Bone marrow (tissue), 2 donors: Measurements from ENCODE around the gene PPP1R12A.

Experiments
- DNase-seq, 2 donors: peaks; one replicate each; lab custom pipeline; 2025; lab: John Stamatoyannopoulos, UW

Gene PPP1R12A

DNA sequence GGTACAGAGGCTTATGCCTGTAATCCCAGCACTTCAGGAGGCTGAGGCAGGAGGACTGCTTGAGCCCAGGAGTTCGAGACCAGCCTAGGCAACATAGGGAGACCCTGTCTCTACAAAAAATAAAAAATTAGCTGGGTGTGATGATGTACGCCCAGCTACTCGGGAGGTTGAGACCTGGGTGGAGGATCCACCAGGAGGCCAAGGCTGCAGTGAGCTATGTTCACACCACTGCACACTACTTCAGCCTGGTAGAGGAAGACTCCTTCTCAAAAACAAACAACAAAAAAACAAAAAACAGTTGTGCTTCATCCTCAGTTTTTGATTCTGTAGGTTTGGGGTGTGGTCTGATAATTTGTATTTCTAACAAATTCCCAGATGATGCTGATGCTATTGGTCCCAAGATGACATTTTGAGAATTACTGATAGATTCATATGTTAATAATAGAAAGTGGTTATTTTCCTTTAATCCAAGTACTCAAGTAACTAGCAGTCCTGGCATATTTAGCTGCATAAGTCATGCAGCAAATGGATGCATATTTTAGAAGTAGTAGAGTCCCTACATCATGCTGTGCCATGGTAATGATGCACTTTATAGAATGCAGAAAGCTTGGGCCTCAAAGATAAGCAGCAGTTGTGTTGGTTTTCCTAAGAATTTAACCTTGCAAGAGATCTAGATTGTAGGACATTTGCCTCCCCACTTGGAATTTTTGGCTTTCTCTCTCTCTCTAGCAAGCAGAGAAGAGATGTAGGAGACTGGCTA, 168.0 kb downstream of the PPP1R12A start:
- no peak for DNase-seq

DNA sequence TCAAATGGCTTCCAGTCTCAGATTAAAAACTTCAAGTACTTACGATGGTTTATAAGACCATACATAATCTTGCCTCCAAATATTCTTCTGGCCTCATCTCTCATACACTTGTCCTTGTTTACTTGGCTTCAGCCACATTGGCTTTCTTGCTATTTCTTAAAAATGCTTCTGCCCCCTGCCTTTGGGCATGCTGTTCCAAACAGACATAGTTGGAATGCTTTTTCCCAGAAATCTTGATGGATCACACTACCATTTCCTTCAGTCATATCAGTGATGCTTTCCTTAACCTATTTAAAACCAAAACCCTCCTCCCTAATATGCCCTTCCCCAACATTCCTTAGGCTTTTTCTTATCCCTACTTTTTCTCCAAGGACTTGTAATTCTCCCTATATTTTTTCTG, 169.7 kb downstream of the PPP1R12A start:
- no peak for DNase-seq

DNA sequence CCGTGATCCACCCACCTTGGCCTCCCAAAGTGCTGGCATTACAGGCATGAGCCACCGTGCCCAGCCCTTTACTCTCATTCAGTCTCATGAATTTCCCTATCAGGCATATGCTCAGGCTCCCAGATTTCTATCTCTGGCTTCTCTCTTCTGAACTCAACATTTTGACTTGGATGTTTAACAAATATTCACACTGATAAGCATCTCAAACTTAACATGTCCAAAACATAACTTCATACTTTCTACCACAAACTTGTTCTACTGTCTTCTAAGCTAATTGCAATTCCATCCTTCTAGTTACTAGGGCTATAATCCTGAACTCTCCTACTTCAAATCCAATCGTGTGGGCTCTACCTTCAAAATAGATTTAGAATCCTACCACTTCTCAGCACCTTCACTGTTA, 170.3 kb downstream of the PPP1R12A start:
- DNase-seq = no peak

- DNase-seq = no peak
Measured at GRCh38 chr12:79763766-79764452, 171.0 kb downstream of the PPP1R12A start.

DNA sequence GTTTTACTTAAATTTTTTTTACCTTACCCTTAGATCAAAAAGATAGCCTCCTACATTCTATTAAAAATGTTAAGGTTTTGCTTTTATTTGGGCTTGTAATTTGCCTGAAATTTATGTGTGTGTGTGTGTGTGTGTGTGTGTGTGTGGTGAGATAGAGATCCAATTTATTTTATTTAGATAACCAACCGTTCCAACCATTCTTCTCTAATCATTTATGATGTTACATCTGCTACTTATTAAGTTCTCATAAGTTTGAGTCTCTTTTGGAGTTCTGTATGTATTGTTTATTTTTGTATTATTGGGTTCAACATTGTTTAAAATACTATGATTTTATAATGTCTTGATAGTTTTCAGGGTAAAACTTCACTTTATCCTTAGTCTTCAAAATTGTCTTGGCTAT, 173.6 kb downstream of the PPP1R12A start:
- DNase-seq = no peak

DNA sequence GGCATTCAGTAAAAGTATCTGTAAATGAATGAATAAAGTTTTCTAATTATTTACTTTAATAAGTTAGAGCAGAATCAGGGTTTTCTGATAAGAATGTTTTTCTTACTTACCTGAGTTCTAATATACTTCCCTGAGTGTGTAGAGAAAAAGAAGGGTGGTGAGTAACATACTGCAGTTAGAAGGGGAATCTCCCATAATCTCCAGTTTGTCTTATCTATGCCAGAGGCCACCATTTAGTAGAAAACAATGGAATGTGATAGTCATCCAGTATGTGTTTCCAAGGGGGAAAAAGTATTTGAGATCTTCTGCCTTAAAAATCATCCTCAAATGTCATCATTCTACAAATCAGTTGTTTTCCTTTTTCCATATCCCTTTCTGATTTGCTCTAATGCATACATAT, 187.6 kb downstream of the PPP1R12A start:
- no peak for DNase-seq

DNA sequence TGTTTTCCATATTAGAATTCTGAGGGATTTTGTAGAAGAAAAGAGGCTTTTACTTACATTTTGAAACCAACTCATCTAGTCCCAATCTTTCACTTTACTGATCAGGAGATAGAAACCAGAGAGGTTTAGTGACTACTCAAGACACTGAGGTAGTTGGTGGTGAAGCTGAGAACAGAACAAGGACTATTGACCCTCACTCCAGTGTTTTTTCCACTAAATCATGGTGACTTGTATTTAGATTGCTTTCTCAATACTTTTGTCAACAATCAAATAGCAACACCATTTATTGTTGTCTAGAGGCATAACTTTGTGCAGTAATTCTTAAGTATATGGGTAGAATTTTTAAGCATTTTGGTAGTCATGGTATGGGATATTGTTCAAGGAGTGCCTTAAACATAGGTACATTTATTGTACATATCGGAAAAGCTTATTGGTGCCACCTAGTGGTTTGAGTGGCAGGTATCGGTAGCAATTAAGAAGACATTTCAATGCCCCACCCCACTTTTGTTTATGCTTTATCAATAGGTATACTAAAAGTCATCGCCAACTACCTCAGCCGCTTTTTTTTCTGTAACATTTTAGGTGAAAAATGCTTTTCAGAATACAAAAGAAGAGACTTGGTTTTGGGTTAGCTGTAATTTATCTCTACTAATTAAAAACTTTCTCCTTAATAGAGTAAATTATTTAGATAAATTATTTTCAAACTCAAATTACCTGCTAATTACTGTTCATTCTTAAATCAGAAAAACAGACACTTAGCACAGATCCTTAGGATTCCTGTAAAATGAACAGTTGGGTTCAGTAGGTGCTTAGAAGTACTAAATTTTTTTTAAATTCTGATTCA, 196.8 kb downstream of the PPP1R12A start:
- DNase-seq = no peak

GRCh38 chr12:79732638-79733037, 202.3 kb downstream of the PPP1R12A start:
- no peak for DNase-seq

DNA sequence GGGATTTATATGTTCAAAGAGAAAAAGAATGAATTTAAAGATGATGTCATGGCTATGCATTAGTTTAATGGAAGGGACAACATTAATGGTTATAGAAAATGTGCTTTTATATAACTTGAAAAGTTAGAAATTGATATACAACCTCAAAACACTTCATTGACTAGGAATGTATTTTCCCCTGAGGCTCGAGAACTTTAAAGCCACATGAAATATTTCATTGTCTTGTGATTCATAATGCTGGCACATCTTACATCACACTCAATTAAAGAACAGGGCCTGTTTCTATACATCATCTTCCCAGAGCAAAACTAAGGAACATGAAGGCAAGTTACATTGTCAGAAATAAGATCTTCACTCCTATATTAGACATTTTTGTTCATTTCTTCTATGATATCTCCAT, 208.9 kb downstream of the PPP1R12A start:
- no peak for DNase-seq
